Breast epithelium (tissue), 4 donors: ENCODE measurements around the gene NEK1. TPM values are rescaled to one million over a fixed set of nuclear protein-coding genes. Genes with fewer than 3 reads are reported as not detected.

Experiments
- DNase-seq, 2 donors: peaks; one replicate each; pipeline ENCODE4 v3.0.0-alpha.2; 2019; ENCODE audit warnings: low spot score in 2 of 2
- H3K27ac ChIP-seq, 2 donors: fragments of 200-600 bp; sonication (generic) in 1 of 2; one replicate each; pipeline ENCODE4 v1.5.1; 2016 to 2019; ENCODE audit warnings: mild to moderate bottlenecking in 1 of 2
- H3K27me3 ChIP-seq, 2 donors: fragments of 200-600 bp; sonication (generic) in 1 of 2; one replicate each; pipeline versions ENCODE4 v1.5.1 to v1.6.0; 2017 to 2019; ENCODE audit warnings: control low read depth in 1 of 2, mild to moderate bottlenecking in 1 of 2
- H3K36me3 ChIP-seq: fragments of 200-600 bp; one replicate; pipeline ENCODE4 v1.5.1; 2019
- H3K4me1 ChIP-seq, 2 donors: fragments of 200-600 bp; sonication (generic); one replicate each; pipeline ENCODE4 v1.5.1; 2016 to 2019; ENCODE audit warnings: control low read depth in 1 of 2
- H3K4me3 ChIP-seq, 3 donors: fragments of 200-600 bp; sonication (generic); 1 replicate in 2 of 3; 2 replicates in 1 of 3; pipeline ENCODE4 v1.5.1; 2016 to 2019; ENCODE audit warnings: mild to moderate bottlenecking in 3 of 3, moderate library complexity in 2 of 3
- H3K9me3 ChIP-seq, 2 donors: fragments of 200-600 bp; sonication (generic) in 1 of 2; one replicate each; pipeline ENCODE4 v1.5.1; 2016 to 2019; ENCODE audit warnings: control low read depth in 1 of 2
- CTCF ChIP-seq, 3 donors: fragments of 450-650 bp; IDR thresholded peaks; one replicate each; pipeline ENCODE4 v1.5.1; 2016 to 2017; ENCODE audit warnings: antibody characterized with exemption in 3 of 3, mild to moderate bottlenecking in 3 of 3, moderate library complexity in 3 of 3
- POLR2A ChIP-seq: fragments of 450-650 bp; IDR thresholded peaks from one replicate; pipeline ENCODE4 v1.6.1; 2016; ENCODE audit warnings: antibody characterized with exemption, mild to moderate bottlenecking, moderate library complexity
- POLR2AphosphoS5 ChIP-seq, 3 donors: sonication (generic); formaldehyde crosslinking; IDR thresholded peaks; one replicate each; pipeline ENCODE4 v1.6.1; 2017; ENCODE audit warnings: antibody characterized with exemption in 3 of 3
- intact Hi-C: fragments of 100-400 bp; cut with DNase I; formaldehyde crosslinking; loops from one replicate; pipeline ENCODE4 v1.15.1; 2023; ENCODE audit warnings: low total_unique reads
- total RNA-seq, 3 donors: library from RNA; depleted of rRNA; stranded (reverse); fragments of >200 nt; gene quantifications; one replicate each; pipeline ENCODE4 v1.1.0, GENCODE V29; 2016

Gene NEK1
- total RNA-seq, 3 donors from 2014 or later: 14.4 to 18.1 (median 14.7) TPM

GRCh38 chr4:169348541-169348940 is 263.8 kb downstream of the NEK1 start:
- DNase-seq: no peak
- Histone ChIP-seq H3K4me1 (no peaks in the 10 kb centered on the region), H3K27ac (no peak overlapping the region), H3K36me3 (no peaks in the 10 kb centered on the region), H3K27me3 (no peaks in the 10 kb centered on the region), H3K4me3 (no peak overlapping the region), H3K9me3 (no peaks in the 10 kb centered on the region)
- no peak for TF ChIP-seq CTCF (IDR thresholded peaks at IDR 0.05)
- TF ChIP-seq POLR2AphosphoS5 (IDR thresholded peaks at IDR 0.05): no peak
- no peak for TF ChIP-seq POLR2A
- intact Hi-C loops: no loop called here

DNA sequence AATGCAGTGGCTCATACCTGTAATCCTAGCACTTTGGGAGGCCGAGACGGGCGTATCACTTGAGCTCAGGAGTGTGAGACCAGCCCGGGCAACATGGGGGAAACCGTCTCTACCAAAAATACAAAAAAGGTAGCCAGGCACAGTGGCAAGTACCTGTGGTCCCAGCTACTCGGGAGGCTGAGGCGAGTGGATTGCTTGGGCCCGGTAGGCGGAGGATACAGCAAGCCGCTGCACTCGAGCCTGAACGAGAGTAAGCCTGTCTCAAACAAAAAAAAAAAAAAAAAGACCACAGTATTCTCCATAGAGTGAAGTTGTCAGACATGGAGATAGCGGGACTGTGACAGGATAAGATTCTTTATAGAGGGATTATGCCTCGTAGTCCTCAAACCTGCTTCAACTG is 265.5 kb downstream of the NEK1 start:
- Histone ChIP-seq H3K36me3 (no peaks in the 10 kb centered on the region), H3K27me3 (no peaks in the 10 kb centered on the region), H3K9me3 (no peaks in the 10 kb centered on the region), H3K27ac (no peak overlapping the region), H3K4me3 (no peak overlapping the region), H3K4me1 (no peaks in the 10 kb centered on the region)
- no peak for DNase-seq
- TF ChIP-seq POLR2A (no peak), POLR2AphosphoS5 (IDR thresholded peaks at IDR 0.05) (no peak), CTCF (IDR thresholded peaks at IDR 0.05) (no peak)
- intact Hi-C loops: no loop called here

GRCh38 chr4:169345316-169345721 is 267.1 kb downstream of the NEK1 start:
- H3K4me3 ChIP-seq: no peak overlapping the region
- no peak overlapping the region for H3K27ac ChIP-seq

More at GRCh38 chr4:169345316-169345721, 267.1 kb downstream of the NEK1 start:
- no peak for DNase-seq
- TF ChIP-seq POLR2A: no peak
- TF ChIP-seq CTCF (IDR thresholded peaks at IDR 0.05): no peak
- no peak for TF ChIP-seq POLR2AphosphoS5 (IDR thresholded peaks at IDR 0.05)
- Histone ChIP-seq H3K27me3 (no peaks in the 10 kb centered on the region), H3K4me1 (no peaks in the 10 kb centered on the region), H3K36me3 (no peaks in the 10 kb centered on the region), H3K9me3 (no peaks in the 10 kb centered on the region)
- intact Hi-C loops: no loop called here

Other genes starting within 250 kb of the NEK1 start
- 10 to 100 TPM; 26.4 to 65.7 (median 32.8) TPM for gene CLCN3, start 8.0 kb upstream of the NEK1 start, total RNA-seq
- 10 to 100 TPM; 20.0 to 28.1 (median 27.5) TPM for gene HPF1, start 145.4 kb upstream of the NEK1 start, total RNA-seq